ENCODE data around the gene LRRC75B.

- no peak for TF ChIP-seq CTCF (IDR thresholded peaks at IDR 0.05)
- no peak for TF ChIP-seq POLR2A (IDR thresholded peaks at IDR 0.05)
These were observed 14.3 kb downstream of the LRRC75B start for GRCh38 chr22:24578355-24579257.
